ENCODE measurements around the gene UNC45A.
A peak's percentile ranks its signal among the peaks of the same experiment; 100 is the strongest.
"Not testable (repeated sequence)": the region's sequence is repeated elsewhere in the genome, so short reads cannot be mapped to it uniquely, and the experiment has no call there.

Gene UNC45A

GRCh38 chr15:90924375-90924774, 10.7 kb upstream of the UNC45A start:
- Histone ChIP-seq H3K9ac (no peak overlapping the region), H3K9me3 (ENCODE audit: control insufficient read depth, low read length) (no peaks in the 10 kb centered on the region), H3K4me2 (ENCODE audit: low read length) (no peak overlapping the region), H3K4me1 (no peaks in the 10 kb centered on the region), H3K36me3 (ENCODE audit: control insufficient read depth, insufficient read depth, low read length) (no peaks in the 10 kb centered on the region), H3K79me2 (no peaks in the 10 kb centered on the region), H3K27ac (no peak overlapping the region), H2AFZ (no peak overlapping the region), H3K4me3 (ENCODE audit: low read depth, low read length) (no peak overlapping the region), H3K27me3 (ENCODE audit: control insufficient read depth, insufficient read depth, low read length) (no peaks in the 10 kb centered on the region)
- no peak for TF ChIP-seq CTCF (IDR thresholded peaks at IDR 0.05)

GRCh38 chr15:90926766-90927165, 8.3 kb upstream of the UNC45A start:
- H2AFZ ChIP-seq; H3K36me3 ChIP-seq (ENCODE audit: control insufficient read depth, insufficient read depth, low read length); H3K4me3 ChIP-seq (ENCODE audit: low read depth, low read length); H3K4me2 ChIP-seq (ENCODE audit: low read length); H3K79me2 ChIP-seq; H3K4me1 ChIP-seq; H3K9ac ChIP-seq; H3K27ac ChIP-seq; H3K27me3 ChIP-seq (ENCODE audit: control insufficient read depth, insufficient read depth, low read length); H3K9me3 ChIP-seq (ENCODE audit: control insufficient read depth, low read length): not testable (repeated sequence)

- not testable (repeated sequence) for H2AFZ ChIP-seq; H3K4me3 ChIP-seq (ENCODE audit: low read depth, low read length); H3K27ac ChIP-seq; H3K36me3 ChIP-seq (ENCODE audit: control insufficient read depth, insufficient read depth, low read length); H3K9me3 ChIP-seq (ENCODE audit: control insufficient read depth, low read length); H3K27me3 ChIP-seq (ENCODE audit: control insufficient read depth, insufficient read depth, low read length); H3K79me2 ChIP-seq; H3K9ac ChIP-seq; H3K4me1 ChIP-seq; H3K4me2 ChIP-seq (ENCODE audit: low read length)
Observed at GRCh38 chr15:90928106-90928505, 7.0 kb upstream of the UNC45A start.

GRCh38 chr15:90929246-90930019, 5.7 kb upstream of the UNC45A start:
- H3K9me3 ChIP-seq (ENCODE audit: control insufficient read depth, low read length) = no peaks in the 10 kb centered on the region
- H3K36me3 ChIP-seq (ENCODE audit: control insufficient read depth, insufficient read depth, low read length) = no peaks in the 10 kb centered on the region
- H3K4me3 ChIP-seq (ENCODE audit: low read depth, low read length) = peak overlapping the region; percentile 60
- no peak overlapping the region for H3K9ac ChIP-seq
- H2AFZ ChIP-seq = peak overlapping the region; percentile 88
- H3K4me2 ChIP-seq (ENCODE audit: low read length) = peak overlapping the region; percentile 70
- H3K79me2 ChIP-seq = no peaks in the 10 kb centered on the region
- peak overlapping the region; percentile 83 for H3K27ac ChIP-seq
- no peaks in the 10 kb centered on the region for H3K27me3 ChIP-seq (ENCODE audit: control insufficient read depth, insufficient read depth, low read length)
- TF ChIP-seq CTCF (IDR thresholded peaks at IDR 0.05) = no peak
- peaks cover 6% of the 10 kb centered on the region for H3K4me1 ChIP-seq

- Histone ChIP-seq H3K9ac (no peak overlapping the region), H3K4me3 (ENCODE audit: low read depth, low read length) (no peak overlapping the region), H3K79me2 (no peaks in the 10 kb centered on the region), H3K4me1 (peaks cover 6% of the 10 kb centered on the region), H2AFZ (no peak overlapping the region), H3K27ac (peak overlapping the region; percentile 83), H3K9me3 (ENCODE audit: control insufficient read depth, low read length) (no peaks in the 10 kb centered on the region), H3K27me3 (ENCODE audit: control insufficient read depth, insufficient read depth, low read length) (no peaks in the 10 kb centered on the region), H3K4me2 (ENCODE audit: low read length) (peak overlapping the region; percentile 95), H3K36me3 (ENCODE audit: control insufficient read depth, insufficient read depth, low read length) (no peaks in the 10 kb centered on the region)
- TF ChIP-seq CTCF (IDR thresholded peaks at IDR 0.05) = no peak
Observed at GRCh38 chr15:90930861-90931574, 4.1 kb upstream of the UNC45A start.
